CD14-positive monocyte (primary cell): ENCODE results near the gene MLXIP. TPM values are rescaled to one million over a fixed set of nuclear protein-coding genes. Genes with fewer than 3 reads are reported as not detected.
"Not testable (repeated sequence)": the region's sequence is repeated elsewhere in the genome, so short reads cannot be mapped to it uniquely, and the experiment has no call there.

Experiments
- DNase-seq, 3 donors: peaks; one replicate each; pipeline ENCODE4 v3.0.0-alpha.2; 2011 to 2022
- H2AFZ ChIP-seq: 2 replicates; pipeline ENCODE4 v1.6.0; 2012; ENCODE audit warnings: mild to moderate bottlenecking, low read depth, low read length, inconsistent platforms; ENCODE audit not compliant: insufficient read depth, poor library complexity, severe bottlenecking
- H3K27ac ChIP-seq, 2 donors: 1 replicate in 1 of 2; 2 replicates in 1 of 2; pipeline ENCODE4 v1.5.1; 2012 to 2013; ENCODE audit warnings: low read length in 2 of 2, control low read depth in 1 of 2, inconsistent platforms in 1 of 2, low read depth in 1 of 2, mild to moderate bottlenecking in 1 of 2
- H3K27me3 ChIP-seq, 2 donors: one replicate each; pipeline versions ENCODE4 v1.6.0 to v1.6.1; 2011 to 2013; ENCODE audit warnings: low read length in 2 of 2; ENCODE audit not compliant: control insufficient read depth in 2 of 2, insufficient read depth in 2 of 2
- H3K36me3 ChIP-seq, 2 donors: replicated peaks in 1 of 2; 1 replicate in 1 of 2; 2 replicates in 1 of 2; pipeline versions ENCODE4 v1.5.1 to v1.6.1; 2012 to 2013; ENCODE audit warnings: low read length in 2 of 2, control low read depth in 1 of 2, inconsistent platforms in 1 of 2, mild to moderate bottlenecking in 1 of 2; ENCODE audit not compliant: insufficient read depth in 2 of 2, control insufficient read depth in 1 of 2
- H3K4me1 ChIP-seq, 2 donors: 1 replicate in 1 of 2; 2 replicates in 1 of 2; pipeline versions ENCODE4 v1.5.1 to v1.6.1; 2012 to 2013; ENCODE audit warnings: low read length in 2 of 2, control low read depth in 1 of 2, inconsistent platforms in 1 of 2, mild to moderate bottlenecking in 1 of 2, moderate library complexity in 1 of 2; ENCODE audit not compliant: insufficient read depth in 2 of 2, control insufficient read depth in 1 of 2
- H3K4me2 ChIP-seq: replicated peaks from 2 replicates; pipeline ENCODE3; 2012; ENCODE audit warnings: low read length, moderate library complexity, mild to moderate bottlenecking; ENCODE audit not compliant: poor library complexity, severe bottlenecking; ENCODE audit errors: extremely low read depth
- H3K4me3 ChIP-seq, 3 experiments: fragments of 200-600 bp in 1 of 3; sonication (generic) in 1 of 3; replicated peaks in 1 of 3; 1 replicate in 2 of 3; 2 replicates in 1 of 3; pipeline ENCODE4 v1.5.1; 2011 to 2013; ENCODE audit warnings: low read length in 3 of 3, mild to moderate bottlenecking in 3 of 3, control low read depth in 2 of 3, low read depth in 2 of 3, inconsistent platforms in 1 of 3, moderate library complexity in 1 of 3
- H3K79me2 ChIP-seq: 2 replicates; pipeline ENCODE4 v1.6.0; 2012; ENCODE audit warnings: mild to moderate bottlenecking, control low read depth, inconsistent platforms, low read length, moderate library complexity; ENCODE audit not compliant: insufficient read depth
- H3K9ac ChIP-seq: 2 replicates; pipeline ENCODE4 v1.6.0; 2017; ENCODE audit warnings: low read length, mild to moderate bottlenecking; ENCODE audit not compliant: insufficient read depth, poor library complexity, severe bottlenecking
- H3K9me3 ChIP-seq, 2 donors: replicated peaks in 1 of 2; 1 replicate in 1 of 2; 2 replicates in 1 of 2; pipeline versions ENCODE4 v1.5.1 to v1.6.1; 2012 to 2013; ENCODE audit warnings: low read length in 2 of 2, control low read depth in 1 of 2; ENCODE audit not compliant: control insufficient read depth in 1 of 2, insufficient read depth in 1 of 2
- H4K20me1 ChIP-seq: 2 replicates; pipeline ENCODE4 v1.6.0; 2012; ENCODE audit warnings: mild to moderate bottlenecking, low read length, control low read depth, moderate library complexity; ENCODE audit not compliant: insufficient read depth
- H3K27ac Mint-ChIP-seq, 7 donors: one replicate each; pipeline ENCODE4 v1.8.0; 2020; ENCODE audit warnings: mild to moderate bottlenecking in 7 of 7, mixed read lengths in 7 of 7, moderate library complexity in 6 of 7, inconsistent platforms in 2 of 7
- H3K27me3 Mint-ChIP-seq, 3 donors: one replicate each; pipeline ENCODE4 v1.8.0; 2021 to 2022; ENCODE audit warnings: low read depth in 3 of 3, mild to moderate bottlenecking in 3 of 3, mixed read lengths in 3 of 3, moderate library complexity in 3 of 3, inconsistent platforms in 1 of 3
- H3K36me3 Mint-ChIP-seq, 2 donors: one replicate each; pipeline ENCODE4 v1.8.0; 2020; ENCODE audit warnings: mixed read lengths in 2 of 2, inconsistent platforms in 1 of 2, mild to moderate bottlenecking in 1 of 2
- H3K4me1 Mint-ChIP-seq: one replicate; pipeline ENCODE4 v1.8.0; 2020; ENCODE audit warnings: mild to moderate bottlenecking, mixed read lengths
- H3K4me3 Mint-ChIP-seq, 2 donors: one replicate each; pipeline ENCODE4 v1.8.0; 2020; ENCODE audit warnings: mild to moderate bottlenecking in 2 of 2, mixed read lengths in 2 of 2, moderate library complexity in 1 of 2
- H3K9me3 Mint-ChIP-seq, 7 donors: one replicate each; pipeline ENCODE4 v1.8.0; 2020 to 2022; ENCODE audit warnings: mixed read lengths in 7 of 7, mild to moderate bottlenecking in 6 of 7, moderate library complexity in 6 of 7, inconsistent platforms in 2 of 7
- WGBS: methylation state at CpG from one replicate; pipeline ENCODE4 v1.1.5; 2013; ENCODE audit warnings: missing lambda C conversion rate; ENCODE audit not compliant: insufficient coverage; 5-methylcytosine and 5-hydroxymethylcytosine counted together
- intact Hi-C, 2 donors: fragments of 100-400 bp; cut with micrococcal nuclease; formaldehyde crosslinking; loops; one replicate each; pipeline versions ENCODE4 v1.15.0 to v1.15.1; 2023
- polyA plus RNA-seq, 3 donors: library from polyadenylated mRNA; depleted of rRNA in 1 of 3; unstranded in 2 of 3; stranded (reverse) in 1 of 3; fragments of 300-500 nt in 2 of 3; fragments of >200 nt in 1 of 3; fragmentation: Illumina TruSeq in 2 of 3; gene quantifications; 1 replicate in 2 of 3; 2 replicates in 1 of 3; pipeline ENCODE4 v1.2.3, GENCODE V29; 2012 to 2021
- TF ChIP-seq, protein P1 (sequence below): fragments of 200-600 bp; IDR thresholded peaks from one replicate; pipeline ENCODE4 v1.8.0; 2022; ENCODE audit warnings: antibody characterized with exemption, mild to moderate bottlenecking

MLXIP gene
- polyA plus RNA-seq, 3 donors, result 4.5 to 44.8 (median 4.6) TPM

DNA sequence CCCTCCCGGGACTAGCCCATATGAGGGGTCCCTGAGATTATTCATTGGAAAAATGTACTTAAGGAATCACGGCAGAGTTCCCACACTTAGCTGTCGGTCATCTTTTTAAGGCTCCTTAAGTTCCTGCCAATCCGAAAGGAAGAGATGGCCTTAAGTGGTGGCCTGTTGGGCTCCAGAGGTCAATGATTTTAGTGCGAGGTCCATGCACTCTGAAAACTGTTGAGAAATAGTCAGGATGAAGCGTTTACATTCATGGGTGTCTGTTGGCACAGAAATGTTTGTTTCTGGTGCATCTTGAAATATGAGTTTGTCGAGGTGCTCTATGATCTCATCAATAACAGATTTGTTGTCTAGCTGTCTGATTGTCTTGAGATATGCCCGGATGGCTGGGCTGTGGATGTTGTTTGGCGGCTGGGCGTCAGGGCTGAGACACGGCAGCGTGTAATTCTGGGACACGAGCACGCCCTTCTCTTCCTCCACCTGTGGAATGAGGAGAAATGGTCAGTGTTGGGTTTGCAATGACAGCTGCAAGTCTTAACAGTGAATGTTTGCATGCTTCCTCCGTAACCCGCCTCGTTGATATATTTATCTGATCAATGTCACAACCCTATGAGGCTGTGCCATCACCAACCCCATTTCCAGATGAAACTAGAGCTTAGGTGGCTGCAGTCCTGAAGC is 93.8 kb downstream of the MLXIP start:
- WGBS, result 91% methylated on average over 4 of the region's 17 CpGs

DNA sequence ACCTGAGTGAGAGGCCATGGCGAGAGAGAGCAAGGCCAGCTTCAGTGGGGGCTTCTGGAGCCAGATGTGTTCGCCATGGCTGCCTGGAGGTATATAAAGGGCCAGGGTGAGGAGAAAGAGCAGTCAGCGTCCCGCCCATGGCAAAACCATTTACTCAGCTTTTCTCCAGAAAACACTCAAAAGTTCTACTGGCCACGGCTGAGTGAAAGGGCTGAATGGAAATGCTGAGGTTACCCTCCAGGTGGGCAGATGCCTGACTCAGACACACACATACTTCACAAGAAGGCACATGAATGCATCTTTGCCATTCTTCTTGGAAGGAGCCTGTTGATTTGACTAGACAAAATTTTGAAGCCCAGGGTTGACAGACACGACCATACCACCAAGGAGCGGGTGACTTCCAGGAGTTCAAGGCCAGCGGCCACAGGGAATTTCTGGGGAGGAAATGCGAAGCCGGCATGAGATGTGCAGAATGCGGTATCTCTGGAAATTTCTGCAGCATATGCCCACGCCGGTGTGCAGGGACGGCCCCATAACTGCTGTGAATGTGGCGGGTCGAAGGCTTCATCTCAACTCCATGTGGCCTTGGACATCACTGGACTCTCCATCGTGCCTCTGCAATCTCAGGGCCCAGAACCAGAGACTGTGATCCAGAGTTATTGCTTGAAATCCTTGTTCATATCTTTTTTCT is 95.7 kb downstream of the MLXIP start, which contains the start of gene IL31:
IL31 (minus strand) TSS at position 67 of the 691 bp plus-strand sequence; CDS start at position 18, 49 bp downstream.
- 92% methylated on average over 13 of the region's 17 CpGs for WGBS
- H3K27ac Mint-ChIP-seq, result no peak within 1 kb of the TSS
- H3K4me3 Mint-ChIP-seq, result no peak within 1 kb of the TSS
- peaks cover 8 to 17% (median 8%) of the 10 kb centered on the region in 3 donors for H3K27me3 Mint-ChIP-seq
- Histone ChIP-seq H3K27me3 (no peaks in the 10 kb centered on the region), H3K4me1 (no peaks in the 10 kb centered on the region), H3K4me3 (no peak within 1 kb of the TSS), H3K36me3 (no peaks in the 10 kb centered on the region), H2AFZ (no peak within 1 kb of the TSS), H4K20me1 (no peaks in the 10 kb centered on the region), H3K27ac (no peak within 1 kb of the TSS), H3K4me2 (no peak within 1 kb of the TSS), H3K9ac (no peak within 1 kb of the TSS), H3K79me2 (no peaks in the 10 kb centered on the region), H3K9me3 (no peaks in the 10 kb centered on the region)
- H3K9me3 Mint-ChIP-seq, result no peaks in the 10 kb centered on the region
- no peak for DNase-seq
- intact Hi-C loops, result no loop called here
- H3K36me3 Mint-ChIP-seq, result no peaks in the 10 kb centered on the region
- TF ChIP-seq, protein P1, sequence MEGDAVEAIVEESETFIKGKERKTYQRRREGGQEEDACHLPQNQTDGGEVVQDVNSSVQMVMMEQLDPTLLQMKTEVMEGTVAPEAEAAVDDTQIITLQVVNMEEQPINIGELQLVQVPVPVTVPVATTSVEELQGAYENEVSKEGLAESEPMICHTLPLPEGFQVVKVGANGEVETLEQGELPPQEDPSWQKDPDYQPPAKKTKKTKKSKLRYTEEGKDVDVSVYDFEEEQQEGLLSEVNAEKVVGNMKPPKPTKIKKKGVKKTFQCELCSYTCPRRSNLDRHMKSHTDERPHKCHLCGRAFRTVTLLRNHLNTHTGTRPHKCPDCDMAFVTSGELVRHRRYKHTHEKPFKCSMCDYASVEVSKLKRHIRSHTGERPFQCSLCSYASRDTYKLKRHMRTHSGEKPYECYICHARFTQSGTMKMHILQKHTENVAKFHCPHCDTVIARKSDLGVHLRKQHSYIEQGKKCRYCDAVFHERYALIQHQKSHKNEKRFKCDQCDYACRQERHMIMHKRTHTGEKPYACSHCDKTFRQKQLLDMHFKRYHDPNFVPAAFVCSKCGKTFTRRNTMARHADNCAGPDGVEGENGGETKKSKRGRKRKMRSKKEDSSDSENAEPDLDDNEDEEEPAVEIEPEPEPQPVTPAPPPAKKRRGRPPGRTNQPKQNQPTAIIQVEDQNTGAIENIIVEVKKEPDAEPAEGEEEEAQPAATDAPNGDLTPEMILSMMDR, result no peak
- H3K4me1 Mint-ChIP-seq, result no peaks in the 10 kb centered on the region

More for the DNA sequence above, 93.8 kb downstream of the MLXIP start:
- H3K4me1 Mint-ChIP-seq, result no peaks in the 10 kb centered on the region
- Histone ChIP-seq H3K4me3 (no peak overlapping the region), H3K27ac (no peak overlapping the region), H3K4me1 (no peaks in the 10 kb centered on the region), H3K4me2 (no peak overlapping the region), H3K9ac (no peak overlapping the region), H2AFZ (no peak overlapping the region), H3K36me3 (no peaks in the 10 kb centered on the region), H3K27me3 (no peaks in the 10 kb centered on the region), H4K20me1 (no peaks in the 10 kb centered on the region), H3K9me3 (no peaks in the 10 kb centered on the region), H3K79me2 (no peaks in the 10 kb centered on the region)
- H3K36me3 Mint-ChIP-seq, result no peaks in the 10 kb centered on the region
- DNase-seq, result no peak
- TF ChIP-seq, protein P1, result no peak
- intact Hi-C loops, result no loop called here
- no peaks in the 10 kb centered on the region for H3K9me3 Mint-ChIP-seq
- H3K27me3 Mint-ChIP-seq, result peaks cover 8 to 15% (median 8%) of the 10 kb centered on the region in 3 donors
- H3K27ac Mint-ChIP-seq, result no peak overlapping the region
- no peak overlapping the region for H3K4me3 Mint-ChIP-seq

DNA sequence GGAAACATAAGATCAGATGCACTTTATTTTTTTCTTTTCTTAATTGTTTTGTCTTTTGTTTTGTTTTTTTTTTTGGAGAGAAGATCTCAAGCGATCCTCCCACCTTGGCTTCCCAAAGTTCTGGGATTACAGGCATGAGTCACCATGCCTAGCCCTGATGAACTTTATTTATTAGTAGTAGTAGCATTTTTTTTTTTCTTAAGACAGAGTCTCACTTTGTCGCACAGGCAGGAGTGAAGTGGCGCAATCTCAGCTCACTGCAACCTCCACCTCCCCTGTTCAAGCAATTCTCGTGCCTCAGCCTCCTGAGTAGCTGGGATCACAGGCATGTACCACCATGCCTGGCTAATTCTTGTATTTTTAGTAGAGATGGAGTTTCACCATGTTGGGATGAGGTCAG is 97.9 kb downstream of the MLXIP start:
- intact Hi-C loops, H3K36me3 ChIP-seq, H3K9me3 Mint-ChIP-seq, H3K4me1 ChIP-seq, H4K20me1 ChIP-seq, H3K4me1 Mint-ChIP-seq, H3K27me3 ChIP-seq, H3K27ac ChIP-seq, H3K4me2 ChIP-seq, H3K9me3 ChIP-seq, H3K9ac ChIP-seq, H3K36me3 Mint-ChIP-seq, H2AFZ ChIP-seq, H3K79me2 ChIP-seq, H3K4me3 ChIP-seq, H3K4me3 Mint-ChIP-seq, DNase-seq, H3K27ac Mint-ChIP-seq: not testable (repeated sequence)
- peaks cover 8 to 20% (median 11%) of the 10 kb centered on the region in 3 donors for H3K27me3 Mint-ChIP-seq
- WGBS, result no CpG with 5 or more reads among the region's 4 CpGs
